HG03342 (cell line): ENCODE data around the gene EREG.

Experiments used
- ATAC-seq: cut with Tn5 transposase; IDR thresholded peaks from one replicate; pipeline ENCODE4 v1.9.1; 2021; ENCODE audit warnings: mild to moderate bottlenecking, moderate library complexity; ENCODE audit not compliant: unreplicated experiment

Gene EREG

GRCh38 chr4:74364652-74365491 lies at the start of gene EREG:
Gene EREG (plus strand): TSS chr4:74365145. CDS start chr4:74365309, 164 bp downstream.
- peak; percentile 46 for ATAC-seq

GRCh38 chr4:74315376-74315775 lies 49.6 kb upstream of the EREG start:
- no peak for ATAC-seq

- no peak for ATAC-seq
Measured at GRCh38 chr4:74316397-74316796, 48.5 kb upstream of the EREG start.

GRCh38 chr4:74317616-74318246 lies 47.2 kb upstream of the EREG start:
- no peak for ATAC-seq

GRCh38 chr4:74318276-74318675 lies 46.7 kb upstream of the EREG start:
- ATAC-seq, result no peak

- no peak for ATAC-seq
Measured at GRCh38 chr4:74319470-74319869, 45.5 kb upstream of the EREG start.

GRCh38 chr4:74320559-74321118 lies 44.3 kb upstream of the EREG start:
- peak; percentile 83 for ATAC-seq

GRCh38 chr4:74322301-74322700 lies 42.6 kb upstream of the EREG start:
- ATAC-seq, result no peak

- ATAC-seq, result no peak
Measured at GRCh38 chr4:74323663-74324062, 41.3 kb upstream of the EREG start.

GRCh38 chr4:74324262-74324661 lies 40.7 kb upstream of the EREG start:
- ATAC-seq, result no peak

GRCh38 chr4:74325886-74326285 lies 39.1 kb upstream of the EREG start:
- ATAC-seq, result no peak

- ATAC-seq, result no peak
Measured at GRCh38 chr4:74327762-74328161, 37.2 kb upstream of the EREG start.

GRCh38 chr4:74328501-74328900 lies 36.4 kb upstream of the EREG start:
- ATAC-seq, result no peak

- no peak for ATAC-seq
Measured at GRCh38 chr4:74329307-74329706, 35.6 kb upstream of the EREG start.

- no peak for ATAC-seq
Measured at GRCh38 chr4:74330295-74330750, 34.6 kb upstream of the EREG start.

GRCh38 chr4:74331252-74331651 lies 33.7 kb upstream of the EREG start:
- ATAC-seq, result no peak

- ATAC-seq, result no peak
Measured at GRCh38 chr4:74331944-74332343, 33.0 kb upstream of the EREG start.

GRCh38 chr4:74334636-74335035 lies 30.3 kb upstream of the EREG start:
- ATAC-seq, result no peak

GRCh38 chr4:74335341-74336021 lies 29.5 kb upstream of the EREG start:
- peak; percentile 78 for ATAC-seq

GRCh38 chr4:74338792-74339333 lies 26.1 kb upstream of the EREG start:
- ATAC-seq, result no peak

- ATAC-seq, result no peak
Measured at GRCh38 chr4:74339501-74339900, 25.4 kb upstream of the EREG start.
